ENCODE results near the gene ADAM15.

Gene ADAM15

GRCh38 chr1:155076371-155076770 is 25.3 kb downstream of the ADAM15 start:
- no peak for DNase-seq

DNA sequence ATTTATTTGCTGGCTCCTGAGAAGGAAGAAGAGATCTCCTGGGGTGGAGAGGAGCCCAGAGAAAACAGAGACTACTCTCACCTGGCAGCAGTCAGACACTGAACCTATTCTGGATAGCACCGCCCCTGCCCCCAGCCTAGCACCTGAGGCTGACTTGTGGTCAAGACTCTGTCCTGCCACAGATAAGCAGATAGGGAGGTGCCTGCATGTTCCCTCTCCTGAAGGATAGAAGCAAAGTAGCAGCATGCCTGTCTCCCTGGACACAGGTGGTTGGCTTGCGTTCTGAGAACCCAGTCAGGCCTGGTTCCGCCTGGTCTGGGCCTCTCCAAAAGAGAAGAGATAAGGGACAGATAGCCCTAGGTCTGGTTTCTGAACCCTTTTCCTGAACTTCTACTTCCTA is 26.2 kb downstream of the ADAM15 start:
- no peak for DNase-seq

- DNase-seq: peak; percentile 23
Measured at GRCh38 chr1:155077758-155078445, 26.8 kb downstream of the ADAM15 start.

- DNase-seq: peak; percentile 83
Measured at GRCh38 chr1:155078469-155079209, 27.5 kb downstream of the ADAM15 start, which contains the start of gene EFNA3. Gene EFNA3, plus strand, starts transcription at chr1:155078837. Its CDS starts 105 bp downstream, at chr1:155078942.

DNA sequence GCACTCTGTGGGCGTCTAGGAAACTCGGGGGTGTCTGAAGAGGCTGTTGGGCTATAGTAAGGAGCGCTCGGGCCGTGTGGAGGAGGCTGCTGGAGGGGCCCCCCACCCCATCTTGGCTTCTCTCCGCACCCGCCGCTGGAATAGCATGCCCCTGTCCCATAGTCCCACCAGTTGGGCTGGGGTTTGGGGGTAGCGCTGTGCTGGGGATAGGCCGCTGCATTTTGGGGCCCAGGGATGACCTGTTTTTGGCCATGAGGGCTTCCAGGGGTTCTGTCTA is 28.0 kb downstream of the ADAM15 start:
- peak; percentile 46 for DNase-seq

- peak; percentile 40 for DNase-seq
Measured at GRCh38 chr1:155079487-155080311, 28.6 kb downstream of the ADAM15 start.

DNA sequence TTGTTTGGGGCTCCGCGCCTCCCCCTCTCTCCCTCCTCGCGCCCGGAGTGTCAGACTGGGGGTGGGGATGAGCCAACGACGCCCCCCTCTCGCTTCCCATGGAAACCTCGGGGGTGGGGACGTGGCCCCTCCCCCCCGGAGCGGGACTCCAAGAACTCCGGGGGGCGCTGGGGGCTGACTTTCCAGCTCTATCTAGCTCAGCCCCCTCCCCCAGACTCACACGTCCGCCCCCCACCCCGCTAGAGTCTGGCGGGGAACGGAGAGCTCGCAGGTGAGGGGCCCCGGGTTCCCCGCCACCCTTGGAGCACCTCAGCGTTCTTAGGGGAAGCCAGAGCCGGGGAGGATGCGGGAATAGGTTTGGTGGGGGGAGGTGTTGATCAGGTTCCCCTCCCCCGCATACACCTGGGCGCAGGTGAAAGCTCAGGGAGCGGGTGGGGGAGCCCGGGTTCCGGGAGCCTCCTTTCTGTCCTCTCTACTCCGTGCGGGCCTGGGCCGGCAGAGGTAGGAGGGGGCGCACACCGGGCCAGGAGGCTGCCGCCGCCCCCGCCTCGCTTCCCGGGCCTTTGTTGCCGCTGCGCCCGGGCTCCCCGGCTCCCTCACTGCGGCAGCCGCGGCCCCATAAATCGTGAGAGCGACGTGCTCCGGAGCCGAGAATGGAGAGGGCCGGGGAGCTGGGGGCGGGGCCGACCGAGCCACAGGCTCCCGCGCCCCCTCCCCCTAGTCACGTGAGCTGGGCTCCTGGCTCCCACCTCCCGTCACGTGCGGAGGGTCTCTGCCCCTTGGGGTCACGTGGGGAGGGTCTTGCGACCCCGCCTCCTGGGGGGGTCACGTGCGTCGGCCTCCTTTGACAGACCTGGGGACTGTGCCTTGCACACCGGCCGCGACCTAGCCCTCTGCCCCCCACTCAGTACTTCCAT is 29.5 kb downstream of the ADAM15 start:
- DNase-seq: peak; percentile 52

GRCh38 chr1:155081472-155082300 is 30.6 kb downstream of the ADAM15 start:
- DNase-seq: peak; percentile 36

DNA sequence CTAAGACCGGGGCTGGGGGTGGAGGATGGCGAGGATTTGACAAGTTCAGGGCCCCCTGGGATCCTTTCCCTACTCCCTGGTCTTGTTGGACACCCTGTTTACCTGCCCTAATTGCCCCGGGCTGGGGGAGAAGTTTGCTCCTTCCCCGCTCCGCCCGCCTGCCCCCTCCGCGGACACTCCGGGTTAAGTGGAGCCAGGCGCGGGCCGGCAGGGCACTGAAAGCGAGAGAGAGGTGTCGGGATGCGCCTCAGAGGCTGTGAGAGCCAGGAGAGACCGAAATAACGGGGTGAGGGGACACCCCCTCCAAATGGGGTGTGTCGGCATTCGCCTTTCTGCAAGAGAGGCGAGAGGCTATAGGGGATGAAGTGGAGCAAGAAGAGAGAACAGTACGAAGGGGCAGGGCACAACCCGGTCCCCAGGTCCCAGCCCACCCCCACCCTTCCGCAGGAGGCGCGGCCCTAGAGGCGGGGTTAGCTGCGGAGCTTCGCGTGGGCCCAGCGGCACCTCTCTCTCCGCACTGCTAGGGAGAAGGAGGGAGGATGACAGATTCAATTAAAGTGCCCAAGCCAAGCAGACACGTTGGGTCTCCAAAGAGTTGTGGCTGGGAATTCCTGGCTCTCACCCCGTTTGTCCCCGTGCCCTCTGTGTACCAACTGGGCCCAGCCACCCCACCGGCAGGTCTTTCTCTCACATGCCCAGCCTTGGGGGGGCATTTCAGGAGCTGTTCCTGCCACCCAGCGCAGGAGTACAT is 31.4 kb downstream of the ADAM15 start:
- DNase-seq: peak; percentile 39

GRCh38 chr1:155083052-155083541 is 32.0 kb downstream of the ADAM15 start:
- peak; percentile 38 for DNase-seq

DNA sequence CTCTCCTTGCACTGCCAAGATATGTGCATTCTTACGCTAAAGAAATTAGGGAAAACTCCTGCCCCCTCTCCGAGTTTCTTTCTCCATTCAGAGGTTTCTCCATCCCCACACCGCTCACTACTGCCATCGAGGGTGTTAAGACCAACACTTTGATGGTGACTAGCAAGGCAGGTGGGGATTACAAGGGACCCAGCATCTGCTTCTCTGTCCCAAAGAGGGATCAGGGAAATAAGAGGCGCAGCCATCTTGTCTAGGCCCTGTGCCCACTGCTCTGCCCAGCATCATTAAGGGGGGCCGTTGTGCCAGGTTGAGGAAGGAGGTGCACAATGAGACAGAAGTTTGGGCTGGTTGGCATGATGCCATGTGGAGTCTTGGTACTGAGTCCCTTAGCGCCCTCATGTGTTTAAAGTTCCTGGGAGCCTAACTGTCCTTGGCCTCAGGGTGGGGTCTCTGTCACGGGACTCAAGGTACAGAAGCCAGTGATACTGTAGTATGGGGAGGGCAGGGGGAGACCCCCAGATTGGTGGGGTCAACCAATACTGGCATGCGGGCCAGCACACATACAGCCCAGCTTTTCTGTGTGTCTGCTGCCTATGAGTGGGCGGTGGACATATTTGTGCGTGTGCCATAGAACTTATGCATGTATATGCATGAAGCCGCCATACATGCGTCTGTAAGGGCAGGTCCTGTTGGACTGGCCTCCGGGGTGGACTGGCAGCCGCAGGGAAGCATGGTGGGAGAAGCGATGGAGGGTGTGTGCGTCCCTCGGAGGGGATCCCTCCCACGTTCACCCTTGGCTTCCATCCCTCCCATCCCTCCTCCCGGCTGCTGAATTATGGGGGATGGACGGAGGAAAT is 33.0 kb downstream of the ADAM15 start:
- peak; percentile 52 for DNase-seq

DNA sequence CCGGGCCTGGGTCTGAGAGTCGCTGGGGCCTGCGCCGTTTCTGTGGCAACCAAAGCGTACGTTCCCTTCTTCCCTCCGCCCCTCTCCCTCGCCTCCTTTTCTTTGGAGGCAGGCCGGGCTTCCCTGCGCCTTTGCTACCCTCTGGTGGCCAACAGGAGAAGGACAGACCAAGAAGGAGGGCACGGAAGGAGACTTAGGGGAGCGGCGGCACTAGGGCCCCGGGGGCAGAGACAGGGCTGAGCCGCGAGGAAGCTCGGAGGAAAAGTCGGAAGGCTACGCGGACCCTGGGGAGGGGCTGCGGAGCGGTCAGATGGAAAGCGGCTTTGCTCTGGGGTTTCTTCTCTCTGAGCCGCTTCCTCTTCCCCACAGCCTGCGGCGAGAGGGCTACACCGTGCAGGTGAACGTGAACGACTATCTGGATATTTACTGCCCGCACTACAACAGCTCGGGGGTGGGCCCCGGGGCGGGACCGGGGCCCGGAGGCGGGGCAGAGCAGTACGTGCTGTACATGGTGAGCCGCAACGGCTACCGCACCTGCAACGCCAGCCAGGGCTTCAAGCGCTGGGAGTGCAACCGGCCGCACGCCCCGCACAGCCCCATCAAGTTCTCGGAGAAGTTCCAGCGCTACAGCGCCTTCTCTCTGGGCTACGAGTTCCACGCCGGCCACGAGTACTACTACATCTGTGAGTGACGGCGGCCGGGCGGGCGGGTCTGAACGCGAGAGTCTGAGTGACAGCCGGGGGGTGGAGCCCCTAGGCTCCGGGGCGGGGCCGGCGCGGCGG is 33.8 kb downstream of the ADAM15 start:
- peak; percentile 96 for DNase-seq

DNA sequence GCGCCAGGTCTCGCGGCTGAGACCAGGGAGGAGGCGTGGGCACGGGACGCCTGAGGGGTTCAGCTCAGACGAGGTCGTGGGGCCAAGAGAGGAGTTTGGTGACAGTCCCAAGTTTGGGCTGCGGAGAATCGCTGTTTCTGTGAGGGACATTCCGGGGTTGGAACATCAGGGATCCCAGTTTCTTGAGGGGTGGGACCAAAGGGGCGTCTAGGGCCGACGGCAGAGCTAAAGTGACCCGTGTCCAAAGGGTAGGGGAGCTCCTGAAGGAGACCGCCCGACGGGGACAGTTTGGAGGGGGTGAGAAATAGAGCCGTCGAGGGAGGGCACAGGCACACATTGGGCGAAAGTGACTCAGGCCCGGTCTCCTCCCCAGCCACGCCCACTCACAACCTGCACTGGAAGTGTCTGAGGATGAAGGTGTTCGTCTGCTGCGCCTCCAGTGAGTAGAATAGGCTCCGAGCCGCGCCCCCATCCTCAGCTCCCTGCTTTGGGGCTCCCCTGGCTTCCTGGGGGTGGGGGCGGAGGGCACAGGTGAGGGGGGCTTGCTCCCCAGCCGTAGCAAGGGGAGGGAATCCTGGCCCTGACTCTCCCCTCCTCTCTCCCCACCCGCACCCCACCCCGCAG is 34.5 kb downstream of the ADAM15 start:
- DNase-seq: peak; percentile 73

GRCh38 chr1:155086128-155086741 is 35.1 kb downstream of the ADAM15 start:
- peak; percentile 83 for DNase-seq

- peak; percentile 51 for DNase-seq
Measured at GRCh38 chr1:155086856-155087535, 35.9 kb downstream of the ADAM15 start.

GRCh38 chr1:155091071-155092051 is 40.2 kb downstream of the ADAM15 start:
- DNase-seq: peak; percentile 85
